GM21526 (cell line): ENCODE results near the gene MARK3.
A peak's percentile ranks its signal among the peaks of the same experiment; 100 is the strongest.

Experiments
- ATAC-seq: cut with Tn5 transposase; IDR thresholded peaks from one replicate; pipeline ENCODE4 v1.9.1; 2021; ENCODE audit warnings: moderate library complexity; ENCODE audit not compliant: unreplicated experiment, low FRiP score

MARK3 gene

GRCh38 chr14:103362780-103363179 is 22.4 kb upstream of the MARK3 start:
- no peak for ATAC-seq

GRCh38 chr14:103366741-103367140 is 18.5 kb upstream of the MARK3 start:
- no peak for ATAC-seq

GRCh38 chr14:103367995-103368394 is 17.2 kb upstream of the MARK3 start:
- ATAC-seq = no peak

- no peak for ATAC-seq
Measured at GRCh38 chr14:103370087-103370486, 15.1 kb upstream of the MARK3 start.

GRCh38 chr14:103372017-103372416 is 13.2 kb upstream of the MARK3 start:
- no peak for ATAC-seq

GRCh38 chr14:103372552-103373304 is 12.5 kb upstream of the MARK3 start:
- ATAC-seq = no peak

- no peak for ATAC-seq
Measured at GRCh38 chr14:103374121-103374520, 11.1 kb upstream of the MARK3 start.

- no peak for ATAC-seq
Measured at GRCh38 chr14:103377522-103378037, 7.6 kb upstream of the MARK3 start.

- no peak for ATAC-seq
Measured at GRCh38 chr14:103378038-103378854, 7.0 kb upstream of the MARK3 start.

- ATAC-seq = no peak
Measured at GRCh38 chr14:103380719-103381377, 4.4 kb upstream of the MARK3 start.

GRCh38 chr14:103382376-103382775 is 2.8 kb upstream of the MARK3 start:
- ATAC-seq = no peak

GRCh38 chr14:103384450-103385151 is 614 bp upstream of the MARK3 start:
- ATAC-seq = peak; percentile 6

GRCh38 chr14:103385929-103386712 is 906 bp downstream of the MARK3 start:
- ATAC-seq = peak; percentile 3

- no peak for ATAC-seq
Measured at GRCh38 chr14:103386713-103387329, 1.6 kb downstream of the MARK3 start.

GRCh38 chr14:103388664-103389063 is 3.4 kb downstream of the MARK3 start:
- no peak for ATAC-seq

GRCh38 chr14:103390605-103391004 is 5.4 kb downstream of the MARK3 start:
- no peak for ATAC-seq

GRCh38 chr14:103391048-103391447 is 5.8 kb downstream of the MARK3 start:
- ATAC-seq = no peak

- ATAC-seq = no peak
Measured at GRCh38 chr14:103392106-103392505, 6.9 kb downstream of the MARK3 start.

GRCh38 chr14:103392572-103392971 is 7.4 kb downstream of the MARK3 start:
- ATAC-seq = no peak
